ENCODE data around the gene LMBRD2.

Gene LMBRD2

DNA sequence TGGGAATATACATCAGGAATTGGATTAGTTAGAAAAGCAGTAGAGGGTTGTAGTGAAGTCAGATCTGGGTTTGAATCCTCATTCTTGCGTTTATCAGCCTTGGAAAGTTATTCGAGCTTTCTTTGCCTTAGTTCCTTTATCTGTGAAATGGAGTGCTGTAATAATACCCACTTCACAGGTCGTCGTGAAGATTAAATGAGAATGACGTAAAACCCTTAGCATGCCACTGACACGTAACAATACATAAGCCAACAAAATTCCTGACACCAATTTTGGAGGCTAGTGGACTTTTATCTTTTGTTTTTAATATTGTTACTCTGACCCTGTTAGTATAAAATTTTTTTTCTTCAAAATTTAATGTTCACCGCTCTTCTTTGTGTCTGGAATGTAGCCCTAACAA, 3.6 kb upstream of the LMBRD2 start:
- Histone ChIP-seq H3K4me2 (ENCODE audit: insufficient read depth, low read length) (peak overlapping the region; percentile 88; the same call in 1 of the 2 replicates), H3K27ac (ENCODE audit: low read length) (no peak overlapping the region), H3K36me3 (ENCODE audit: insufficient read depth, low read length) (peaks cover 75% of the 10 kb centered on the region), H3K9me3 (ENCODE audit: insufficient read depth, low read length, severe bottlenecking) (no peaks in the 10 kb centered on the region), H4K20me1 (ENCODE audit: insufficient read depth, low read length) (peaks cover 32% of the 10 kb centered on the region; the same call in 1 of the 2 replicates), H2AFZ (ENCODE audit: low read depth, low read length) (no peak overlapping the region), H3K4me3 (ENCODE audit: low read depth in 1 of 2, low read length in 2 of 2) (no peak overlapping the region; a peak in 1 of 4 replicates), H3K4me1 (ENCODE audit: insufficient read depth, low read length) (peaks cover 70% of the 10 kb centered on the region), H3K27me3 (ENCODE audit: insufficient read depth, low read length, poor library complexity) (no peaks in the 10 kb centered on the region), H3K9ac (ENCODE audit: low read depth, low read length) (no peak overlapping the region), H3K79me2 (ENCODE audit: insufficient read depth, low read length) (peaks cover 98% of the 10 kb centered on the region)
- no peak for ATAC-seq (ENCODE audit: insufficient read depth, low read depth)
- TF ChIP-seq EZH2 (IDR thresholded peaks at IDR 0.05; ENCODE audit: borderline replicate concordance, low read depth, low read length, severe bottlenecking), result no peak
- TF ChIP-seq CTCF (IDR thresholded peaks at IDR 0.05; ENCODE audit: borderline replicate concordance, extremely low read depth, low read length, poor library complexity, severe bottlenecking), result no peak
- no peak for DNase-seq

DNA sequence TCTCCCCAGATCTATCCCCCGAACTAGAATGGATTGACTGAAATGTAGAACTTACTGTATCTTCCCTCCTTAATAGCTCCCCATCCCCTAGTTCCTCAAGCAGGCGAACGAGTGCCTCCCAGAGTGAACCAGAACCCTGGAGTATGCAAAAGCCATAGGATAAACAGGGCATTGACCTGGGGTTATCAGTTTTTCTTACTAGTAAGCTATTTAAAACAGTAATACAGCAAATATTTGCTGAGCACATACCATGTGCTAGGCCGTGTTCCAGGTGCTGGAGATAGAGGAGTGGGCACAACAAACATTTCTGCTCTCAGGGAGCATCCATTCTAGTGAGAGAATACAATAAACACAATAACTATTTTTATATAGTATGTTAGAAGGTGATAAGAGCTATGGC, 2.0 kb upstream of the LMBRD2 start:
- H3K27ac ChIP-seq (ENCODE audit: low read length), result peak overlapping the region; percentile 60
- peaks cover 98% of the 10 kb centered on the region for H3K79me2 ChIP-seq (ENCODE audit: insufficient read depth, low read length)
- peak overlapping the region; percentile 88 for H3K4me2 ChIP-seq (ENCODE audit: insufficient read depth, low read length)
- H4K20me1 ChIP-seq (ENCODE audit: insufficient read depth, low read length), result peaks cover 21% of the 10 kb centered on the region; the same call in 1 of the 2 replicates
- peaks cover 77% of the 10 kb centered on the region for H3K4me1 ChIP-seq (ENCODE audit: insufficient read depth, low read length)
- H2AFZ ChIP-seq (ENCODE audit: low read depth, low read length), result no peak overlapping the region
- DNase-seq (no peak), ATAC-seq (ENCODE audit: insufficient read depth, low read depth) (no peak)
- peak overlapping the region; percentile 42 to 63; a peak in 3 of 4 replicates for H3K4me3 ChIP-seq (ENCODE audit: low read depth in 1 of 2, low read length in 2 of 2)
- H3K36me3 ChIP-seq (ENCODE audit: insufficient read depth, low read length), result peaks cover 59% of the 10 kb centered on the region
- H3K27me3 ChIP-seq (ENCODE audit: insufficient read depth, low read length, poor library complexity), result no peaks in the 10 kb centered on the region
- TF ChIP-seq CTCF (IDR thresholded peaks at IDR 0.05; ENCODE audit: borderline replicate concordance, extremely low read depth, low read length, poor library complexity, severe bottlenecking) (no peak), EZH2 (IDR thresholded peaks at IDR 0.05; ENCODE audit: borderline replicate concordance, low read depth, low read length, severe bottlenecking) (no peak)
- no peaks in the 10 kb centered on the region for H3K9me3 ChIP-seq (ENCODE audit: insufficient read depth, low read length, severe bottlenecking)
- peak overlapping the region; percentile 65 for H3K9ac ChIP-seq (ENCODE audit: low read depth, low read length)

DNA sequence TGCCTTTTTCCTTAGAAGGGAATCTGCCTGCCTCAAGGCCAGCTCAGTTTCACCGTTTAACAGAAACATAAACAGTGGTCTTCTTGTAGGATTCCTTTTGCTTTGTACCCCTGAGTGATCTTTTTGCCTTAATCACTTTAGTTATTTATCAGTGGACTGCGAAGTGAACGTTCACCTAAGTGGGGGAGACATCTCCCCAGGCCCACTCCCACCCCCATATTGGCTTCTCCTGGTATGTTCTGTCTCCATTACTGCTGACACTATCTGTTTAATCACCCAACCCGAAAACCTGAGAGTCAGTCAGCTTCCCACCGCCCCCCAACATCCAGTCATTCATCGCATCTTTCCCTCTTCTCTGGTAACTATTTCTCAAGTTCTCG, 1.6 kb upstream of the LMBRD2 start:
- Histone ChIP-seq H3K4me1 (ENCODE audit: insufficient read depth, low read length) (peaks cover 77% of the 10 kb centered on the region), H4K20me1 (ENCODE audit: insufficient read depth, low read length) (peaks cover 17% of the 10 kb centered on the region; the same call in 1 of the 2 replicates), H3K9ac (ENCODE audit: low read depth, low read length) (peak overlapping the region; percentile 65), H3K4me2 (ENCODE audit: insufficient read depth, low read length) (peak overlapping the region; percentile 88), H3K27me3 (ENCODE audit: insufficient read depth, low read length, poor library complexity) (no peaks in the 10 kb centered on the region), H3K9me3 (ENCODE audit: insufficient read depth, low read length, severe bottlenecking) (no peaks in the 10 kb centered on the region), H3K4me3 (ENCODE audit: low read depth in 1 of 2, low read length in 2 of 2) (peak overlapping the region; percentile 42 to 63; a peak in 3 of 4 replicates), H3K79me2 (ENCODE audit: insufficient read depth, low read length) (peaks cover 98% of the 10 kb centered on the region), H3K36me3 (ENCODE audit: insufficient read depth, low read length) (peaks cover 55% of the 10 kb centered on the region), H2AFZ (ENCODE audit: low read depth, low read length) (no peak overlapping the region), H3K27ac (ENCODE audit: low read length) (peak overlapping the region; percentile 60)
- DNase-seq (no peak), ATAC-seq (ENCODE audit: insufficient read depth, low read depth) (no peak)
- TF ChIP-seq EZH2 (IDR thresholded peaks at IDR 0.05; ENCODE audit: borderline replicate concordance, low read depth, low read length, severe bottlenecking) (no peak), CTCF (IDR thresholded peaks at IDR 0.05; ENCODE audit: borderline replicate concordance, extremely low read depth, low read length, poor library complexity, severe bottlenecking) (no peak)

All from DND-41 (cell line).